ENCODE results near the gene SLC1A1.

The SLC1A1 gene

GRCh38 chr9:4581035-4581760 is 90.9 kb downstream of the SLC1A1 start:
- no peak for TF ChIP-seq FOXP2 (optimal IDR thresholded peaks at IDR 0.05; ENCODE audit: borderline replicate concordance, extremely low read depth, extremely low read length, insufficient read depth)
- TF ChIP-seq REST (IDR thresholded peaks at IDR 0.05; ENCODE audit: insufficient read depth in 1 of 2, low read depth in 2 of 2, low read length in 2 of 2) = no peak
- TF ChIP-seq SIN3A (IDR thresholded peaks at IDR 0.05; ENCODE audit: borderline replicate concordance, insufficient read depth, low read length) = no peak
- no peak for TF ChIP-seq POLR2AphosphoS5 (IDR thresholded peaks at IDR 0.05; ENCODE audit: low read depth, low read length)
- TF ChIP-seq TAF1 (IDR thresholded peaks at IDR 0.05; ENCODE audit: borderline replicate concordance, insufficient read depth, low read length) = no peak

- TF ChIP-seq POLR2AphosphoS5 (IDR thresholded peaks at IDR 0.05; ENCODE audit: low read depth, low read length) (no peak), FOXP2 (optimal IDR thresholded peaks at IDR 0.05; ENCODE audit: borderline replicate concordance, extremely low read depth, extremely low read length, insufficient read depth) (no peak), TAF1 (IDR thresholded peaks at IDR 0.05; ENCODE audit: borderline replicate concordance, insufficient read depth, low read length) (no peak), SIN3A (IDR thresholded peaks at IDR 0.05; ENCODE audit: borderline replicate concordance, insufficient read depth, low read length) (no peak), REST (IDR thresholded peaks at IDR 0.05; ENCODE audit: insufficient read depth in 1 of 2, low read depth in 2 of 2, low read length in 2 of 2) (no peak)
These were observed 91.7 kb downstream of the SLC1A1 start for GRCh38 chr9:4581861-4582565.

GRCh38 chr9:4583001-4583400 is 92.7 kb downstream of the SLC1A1 start:
- TF ChIP-seq FOXP2 (optimal IDR thresholded peaks at IDR 0.05; ENCODE audit: borderline replicate concordance, extremely low read depth, extremely low read length, insufficient read depth) (no peak), REST (IDR thresholded peaks at IDR 0.05; ENCODE audit: insufficient read depth in 1 of 2, low read depth in 2 of 2, low read length in 2 of 2) (no peak), TAF1 (IDR thresholded peaks at IDR 0.05; ENCODE audit: borderline replicate concordance, insufficient read depth, low read length) (no peak), SIN3A (IDR thresholded peaks at IDR 0.05; ENCODE audit: borderline replicate concordance, insufficient read depth, low read length) (no peak), POLR2AphosphoS5 (IDR thresholded peaks at IDR 0.05; ENCODE audit: low read depth, low read length) (no peak)

- TF ChIP-seq FOXP2 (optimal IDR thresholded peaks at IDR 0.05; ENCODE audit: borderline replicate concordance, extremely low read depth, extremely low read length, insufficient read depth) = no peak
- TF ChIP-seq TAF1 (IDR thresholded peaks at IDR 0.05; ENCODE audit: borderline replicate concordance, insufficient read depth, low read length) = no peak
- no peak for TF ChIP-seq REST (IDR thresholded peaks at IDR 0.05; ENCODE audit: insufficient read depth in 1 of 2, low read depth in 2 of 2, low read length in 2 of 2)
- no peak for TF ChIP-seq POLR2AphosphoS5 (IDR thresholded peaks at IDR 0.05; ENCODE audit: low read depth, low read length)
- no peak for TF ChIP-seq SIN3A (IDR thresholded peaks at IDR 0.05; ENCODE audit: borderline replicate concordance, insufficient read depth, low read length)
These were observed 94.4 kb downstream of the SLC1A1 start for GRCh38 chr9:4584636-4585035.

All from PFSK-1 (cell line).